Measurements from ENCODE around the gene GXYLT2.

Gene GXYLT2

DNA sequence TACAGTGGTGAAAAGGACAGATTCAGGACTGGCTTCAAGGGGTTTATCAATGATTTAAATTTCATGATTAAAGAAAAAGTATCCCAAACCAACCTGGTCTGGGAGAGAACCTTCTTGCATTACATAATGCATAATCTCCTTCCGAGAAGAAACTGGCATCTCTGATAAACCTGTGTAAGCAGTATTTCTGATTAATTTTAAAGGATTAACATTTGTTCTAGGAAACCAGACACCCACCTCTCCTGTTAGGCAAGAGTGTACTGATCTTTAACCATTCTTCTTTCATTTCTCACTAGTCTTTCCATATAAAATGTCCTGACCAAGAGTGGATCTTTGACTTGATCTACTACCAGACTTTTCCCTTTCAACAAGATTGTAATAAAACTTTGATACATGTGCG is 85.9 kb downstream of the GXYLT2 start (continued):
- TF ChIP-seq, protein P1, sequence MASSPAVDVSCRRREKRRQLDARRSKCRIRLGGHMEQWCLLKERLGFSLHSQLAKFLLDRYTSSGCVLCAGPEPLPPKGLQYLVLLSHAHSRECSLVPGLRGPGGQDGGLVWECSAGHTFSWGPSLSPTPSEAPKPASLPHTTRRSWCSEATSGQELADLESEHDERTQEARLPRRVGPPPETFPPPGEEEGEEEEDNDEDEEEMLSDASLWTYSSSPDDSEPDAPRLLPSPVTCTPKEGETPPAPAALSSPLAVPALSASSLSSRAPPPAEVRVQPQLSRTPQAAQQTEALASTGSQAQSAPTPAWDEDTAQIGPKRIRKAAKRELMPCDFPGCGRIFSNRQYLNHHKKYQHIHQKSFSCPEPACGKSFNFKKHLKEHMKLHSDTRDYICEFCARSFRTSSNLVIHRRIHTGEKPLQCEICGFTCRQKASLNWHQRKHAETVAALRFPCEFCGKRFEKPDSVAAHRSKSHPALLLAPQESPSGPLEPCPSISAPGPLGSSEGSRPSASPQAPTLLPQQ (tag by site-specific recombination; IDR thresholded peaks at IDR 0.05) = no peak
- no peak for TF ChIP-seq ZNF521 (tag by site-specific recombination; IDR thresholded peaks at IDR 0.05)
- no peak for TF ChIP-seq MEIS1 (CRISPR knock-in tag; IDR thresholded peaks at IDR 0.05; ENCODE audit: borderline replicate concordance)
- no peak for TF ChIP-seq WT1 (tag by site-specific recombination; IDR thresholded peaks at IDR 0.05)

DNA sequence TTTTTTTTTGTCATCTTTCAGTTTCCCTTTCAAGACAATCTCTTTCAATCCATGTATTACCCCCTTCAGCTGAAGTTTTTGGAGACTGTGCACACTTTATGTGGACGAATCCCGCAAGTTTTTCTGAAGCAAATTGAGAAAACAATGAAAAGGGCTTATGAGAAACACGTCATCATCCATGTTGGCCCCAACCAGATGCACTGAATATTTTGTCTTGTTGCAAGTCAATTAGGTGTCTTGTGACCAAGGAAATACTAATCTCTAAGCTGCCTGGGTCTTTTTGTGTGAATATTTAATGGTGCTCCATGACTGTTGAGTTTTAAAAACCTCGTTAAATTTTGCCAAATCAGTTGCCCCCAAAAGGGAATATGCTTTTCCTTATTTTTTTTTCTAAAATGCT is 87.1 kb downstream of the GXYLT2 start:
- Histone ChIP-seq H3K27ac (ENCODE audit: extremely low read depth, low read depth, low read length) (no peak overlapping the region), H3K36me3 (ENCODE audit: control insufficient read depth in 2 of 2, insufficient read depth in 1 of 2, low read length in 2 of 2) (no peaks in the 10 kb centered on the region; a peak in 1 of 3 replicates), H3K9me3 (ENCODE audit: control insufficient read depth, insufficient read depth, low read depth, low read length) (no peaks in the 10 kb centered on the region), H3K4me1 (ENCODE audit: control insufficient read depth, insufficient read depth, low read length) (no peaks in the 10 kb centered on the region), H3K4me3 (ENCODE audit: low read depth, low read length) (no peak overlapping the region)
- CTCF ChIA-PET = no interaction called here
- POLR2A ChIA-PET = no interaction called here
- TF ChIP-seq ZNF169 (tag by site-specific recombination; IDR thresholded peaks at IDR 0.05) (no peak), ZBTB8A (tag by site-specific recombination; IDR thresholded peaks at IDR 0.05) (no peak)

DNA sequence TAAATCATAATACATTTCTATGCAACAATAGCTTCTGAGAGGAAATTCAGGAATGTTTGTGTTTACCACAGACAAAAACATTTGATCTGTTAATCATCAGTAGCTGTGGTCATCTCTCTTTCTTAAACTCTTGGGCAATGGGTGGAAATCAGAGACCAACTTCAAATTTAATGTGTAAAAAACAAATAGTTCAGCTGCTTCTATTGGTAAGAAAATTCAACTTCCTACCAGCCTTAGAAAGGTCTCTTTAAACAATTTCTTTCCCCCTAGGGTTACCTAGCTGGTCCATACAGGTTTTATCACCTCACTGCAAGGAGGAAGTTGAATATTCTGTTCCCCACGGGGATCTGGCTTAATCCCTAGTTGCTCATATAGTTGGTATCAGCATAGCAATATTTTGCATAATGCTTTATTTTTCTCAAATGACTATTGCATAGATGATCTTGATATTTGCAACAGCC is 88.5 kb downstream of the GXYLT2 start:
- TF ChIP-seq ZBTB20 (tag by site-specific recombination; IDR thresholded peaks at IDR 0.05) = no peak
- TF ChIP-seq ZNF521 (tag by site-specific recombination; IDR thresholded peaks at IDR 0.05) = no peak
- TF ChIP-seq, protein P2, sequence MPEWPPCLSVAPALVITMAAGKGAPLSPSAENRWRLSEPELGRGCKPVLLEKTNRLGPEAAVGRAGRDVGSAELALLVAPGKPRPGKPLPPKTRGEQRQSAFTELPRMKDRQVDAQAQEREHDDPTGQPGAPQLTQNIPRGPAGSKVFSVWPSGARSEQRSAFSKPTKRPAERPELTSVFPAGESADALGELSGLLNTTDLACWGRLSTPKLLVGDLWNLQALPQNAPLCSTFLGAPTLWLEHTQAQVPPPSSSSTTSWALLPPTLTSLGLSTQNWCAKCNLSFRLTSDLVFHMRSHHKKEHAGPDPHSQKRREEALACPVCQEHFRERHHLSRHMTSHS (tag by site-specific recombination; IDR thresholded peaks at IDR 0.05) = no peak
- no peak for TF ChIP-seq KLF16 (tag by site-specific recombination; IDR thresholded peaks at IDR 0.05)
- TF ChIP-seq ZNF571 (tag by site-specific recombination; IDR thresholded peaks at IDR 0.05) = no peak
- TF ChIP-seq, protein P3, sequence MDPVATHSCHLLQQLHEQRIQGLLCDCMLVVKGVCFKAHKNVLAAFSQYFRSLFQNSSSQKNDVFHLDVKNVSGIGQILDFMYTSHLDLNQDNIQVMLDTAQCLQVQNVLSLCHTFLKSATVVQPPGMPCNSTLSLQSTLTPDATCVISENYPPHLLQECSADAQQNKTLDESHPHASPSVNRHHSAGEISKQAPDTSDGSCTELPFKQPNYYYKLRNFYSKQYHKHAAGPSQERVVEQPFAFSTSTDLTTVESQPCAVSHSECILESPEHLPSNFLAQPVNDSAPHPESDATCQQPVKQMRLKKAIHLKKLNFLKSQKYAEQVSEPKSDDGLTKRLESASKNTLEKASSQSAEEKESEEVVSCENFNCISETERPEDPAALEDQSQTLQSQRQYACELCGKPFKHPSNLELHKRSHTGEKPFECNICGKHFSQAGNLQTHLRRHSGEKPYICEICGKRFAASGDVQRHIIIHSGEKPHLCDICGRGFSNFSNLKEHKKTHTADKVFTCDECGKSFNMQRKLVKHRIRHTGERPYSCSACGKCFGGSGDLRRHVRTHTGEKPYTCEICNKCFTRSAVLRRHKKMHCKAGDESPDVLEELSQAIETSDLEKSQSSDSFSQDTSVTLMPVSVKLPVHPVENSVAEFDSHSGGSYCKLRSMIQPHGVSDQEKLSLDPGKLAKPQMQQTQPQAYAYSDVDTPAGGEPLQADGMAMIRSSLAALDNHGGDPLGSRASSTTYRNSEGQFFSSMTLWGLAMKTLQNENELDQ (tag by site-specific recombination; IDR thresholded peaks at IDR 0.05; ENCODE audit: low read depth) = no peak
- TF ChIP-seq ZNF629 (tag by site-specific recombination; IDR thresholded peaks at IDR 0.05) = no peak
- no peak for TF ChIP-seq ZNF660 (tag by site-specific recombination; IDR thresholded peaks at IDR 0.05)
- TF ChIP-seq, protein P4, sequence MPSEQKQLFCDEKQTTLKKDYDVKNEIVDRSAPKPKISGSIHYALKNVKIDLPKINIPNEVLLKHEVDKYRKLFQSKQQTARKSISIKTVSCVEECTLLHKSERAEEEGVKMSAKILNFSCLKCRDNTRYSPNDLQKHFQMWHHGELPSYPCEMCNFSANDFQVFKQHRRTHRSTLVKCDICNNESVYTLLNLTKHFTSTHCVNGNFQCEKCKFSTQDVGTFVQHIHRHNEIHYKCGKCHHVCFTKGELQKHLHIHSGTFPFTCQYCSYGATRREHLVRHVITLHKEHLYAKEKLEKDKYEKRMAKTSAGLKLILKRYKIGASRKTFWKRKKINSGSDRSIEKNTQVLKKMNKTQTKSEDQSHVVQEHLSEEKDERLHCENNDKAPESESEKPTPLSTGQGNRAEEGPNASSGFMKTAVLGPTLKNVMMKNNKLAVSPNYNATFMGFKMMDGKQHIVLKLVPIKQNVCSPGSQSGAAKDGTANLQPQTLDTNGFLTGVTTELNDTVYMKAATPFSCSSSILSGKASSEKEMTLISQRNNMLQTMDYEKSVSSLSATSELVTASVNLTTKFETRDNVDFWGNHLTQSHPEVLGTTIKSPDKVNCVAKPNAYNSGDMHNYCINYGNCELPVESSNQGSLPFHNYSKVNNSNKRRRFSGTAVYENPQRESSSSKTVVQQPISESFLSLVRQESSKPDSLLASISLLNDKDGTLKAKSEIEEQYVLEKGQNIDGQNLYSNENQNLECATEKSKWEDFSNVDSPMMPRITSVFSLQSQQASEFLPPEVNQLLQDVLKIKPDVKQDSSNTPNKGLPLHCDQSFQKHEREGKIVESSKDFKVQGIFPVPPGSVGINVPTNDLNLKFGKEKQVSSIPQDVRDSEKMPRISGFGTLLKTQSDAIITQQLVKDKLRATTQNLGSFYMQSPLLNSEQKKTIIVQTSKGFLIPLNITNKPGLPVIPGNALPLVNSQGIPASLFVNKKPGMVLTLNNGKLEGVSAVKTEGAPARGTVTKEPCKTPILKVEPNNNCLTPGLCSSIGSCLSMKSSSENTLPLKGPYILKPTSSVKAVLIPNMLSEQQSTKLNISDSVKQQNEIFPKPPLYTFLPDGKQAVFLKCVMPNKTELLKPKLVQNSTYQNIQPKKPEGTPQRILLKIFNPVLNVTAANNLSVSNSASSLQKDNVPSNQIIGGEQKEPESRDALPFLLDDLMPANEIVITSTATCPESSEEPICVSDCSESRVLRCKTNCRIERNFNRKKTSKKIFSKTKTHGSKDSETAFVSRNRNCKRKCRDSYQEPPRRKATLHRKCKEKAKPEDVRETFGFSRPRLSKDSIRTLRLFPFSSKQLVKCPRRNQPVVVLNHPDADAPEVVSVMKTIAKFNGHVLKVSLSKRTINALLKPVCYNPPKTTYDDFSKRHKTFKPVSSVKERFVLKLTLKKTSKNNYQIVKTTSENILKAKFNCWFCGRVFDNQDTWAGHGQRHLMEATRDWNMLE (tag by site-specific recombination; conservative IDR thresholded peaks at IDR 0.05; ENCODE audit: low read depth) = no peak
- H3K27ac ChIP-seq (ENCODE audit: extremely low read depth, low read depth, low read length) = no peak overlapping the region
- H3K4me1 ChIP-seq (ENCODE audit: control insufficient read depth, insufficient read depth, low read length) = no peaks in the 10 kb centered on the region
- H3K36me3 ChIP-seq (ENCODE audit: control insufficient read depth in 2 of 2, insufficient read depth in 1 of 2, low read length in 2 of 2) = no peaks in the 10 kb centered on the region
- no peak overlapping the region for H3K4me3 ChIP-seq (ENCODE audit: low read depth, low read length)
- POLR2A ChIA-PET = no interaction called here
- no peaks in the 10 kb centered on the region for H3K9me3 ChIP-seq (ENCODE audit: control insufficient read depth, insufficient read depth, low read depth, low read length)
- CTCF ChIA-PET = no interaction called here

Measured in HEK293 (cell line).